AG09319 (cell line): ENCODE data around the gene TAF1A.

Experiments
- DNase-seq: peaks from one replicate; pipeline ENCODE4 v3.0.0-alpha.2; 2010; ENCODE audit warnings: low read depth; ENCODE audit errors: extremely low read depth
- CTCF ChIP-seq: IDR thresholded peaks from 2 replicates; pipeline ENCODE4 v1.5.1; 2011; ENCODE audit warnings: low read depth, mild to moderate bottlenecking, inconsistent platforms, low read length, moderate library complexity

TAF1A gene

GRCh38 chr1:222535455-222535854, 54.3 kb downstream of the TAF1A start:
- no peak for DNase-seq
- TF ChIP-seq CTCF = no peak

GRCh38 chr1:222530852-222531251, 58.9 kb downstream of the TAF1A start:
- DNase-seq = no peak
- TF ChIP-seq CTCF = no peak

GRCh38 chr1:222529916-222530315, 59.8 kb downstream of the TAF1A start:
- no peak for TF ChIP-seq CTCF
- no peak for DNase-seq

GRCh38 chr1:222529181-222529580, 60.6 kb downstream of the TAF1A start:
- TF ChIP-seq CTCF = no peak
- DNase-seq = no peak

- TF ChIP-seq CTCF = no peak
- no peak for DNase-seq
Observed at GRCh38 chr1:222525951-222526350, 63.8 kb downstream of the TAF1A start.

- peak; percentile 18 for DNase-seq
- no peak for TF ChIP-seq CTCF
Observed at GRCh38 chr1:222523852-222524251, 65.9 kb downstream of the TAF1A start.

GRCh38 chr1:222522105-222522915, 67.4 kb downstream of the TAF1A start:
- TF ChIP-seq CTCF = no peak
- DNase-seq = no peak
